Measurements from ENCODE around the gene OCA2. TPM values are rescaled to one million over a fixed set of nuclear protein-coding genes. Genes with fewer than 3 reads are reported as not detected.

Gene OCA2
- total and polyA plus RNA-seq, 12 donors, result 0.13 to 0.44 (median 0.23) TPM; not detected in 7

GRCh38 chr15:27835233-27835939 lies 263.7 kb downstream of the OCA2 start:
- H3K4me3 ChIP-seq, result no peak overlapping the region
- no peaks in the 10 kb centered on the region for H3K9me3 ChIP-seq (replicated peaks in 1 of 3)
- TF ChIP-seq POLR2A (IDR thresholded peaks at IDR 0.05) (no peak), CTCF (IDR thresholded peaks at IDR 0.05) (no peak)
- DNase-seq, result no peak
- no peaks in the 10 kb centered on the region for H3K27me3 ChIP-seq
- intact Hi-C loops (cut with DNase I), result no loop called here
- 78 to 89% (median 84%) methylated on average over 11 to 13 of the region's 13 CpGs for WGBS, 4 donors
- no peak overlapping the region for H3K27ac ChIP-seq
- no peaks in the 10 kb centered on the region for H3K4me1 ChIP-seq (replicated peaks in 1 of 2)
- no peaks in the 10 kb centered on the region for H3K36me3 ChIP-seq (replicated peaks in 1 of 2)

- Histone ChIP-seq H3K9me3 (replicated peaks in 1 of 3) (no peaks in the 10 kb centered on the region), H3K36me3 (replicated peaks in 1 of 2) (no peaks in the 10 kb centered on the region), H3K4me3 (no peak overlapping the region), H3K4me1 (replicated peaks in 1 of 2) (no peaks in the 10 kb centered on the region), H3K27ac (no peak overlapping the region), H3K27me3 (no peaks in the 10 kb centered on the region)
- TF ChIP-seq CTCF (IDR thresholded peaks at IDR 0.05), result no peak
- intact Hi-C loops (cut with DNase I), result no loop called here
- WGBS, 4 donors, result 73 to 89% (median 87%) methylated on average over 9 to 10 of the region's 10 CpGs
- DNase-seq, result no peak
Measured at GRCh38 chr15:27834684-27835083, 264.4 kb downstream of the OCA2 start.

- 50 to 83% (median 70%) methylated on average over 2 of the region's 2 CpGs for WGBS, 4 donors
- Histone ChIP-seq H3K4me1 (replicated peaks in 1 of 2) (no peaks in the 10 kb centered on the region), H3K9me3 (replicated peaks in 1 of 3) (no peaks in the 10 kb centered on the region), H3K27me3 (no peaks in the 10 kb centered on the region), H3K27ac (no peak overlapping the region), H3K4me3 (no peak overlapping the region), H3K36me3 (replicated peaks in 1 of 2) (no peaks in the 10 kb centered on the region)
- no peak for DNase-seq
- intact Hi-C loops (cut with DNase I), result no loop called here
- TF ChIP-seq POLR2A (IDR thresholded peaks at IDR 0.05) (no peak), CTCF (IDR thresholded peaks at IDR 0.05) (no peak)
Measured at GRCh38 chr15:27833974-27834373, 265.1 kb downstream of the OCA2 start.

DNA sequence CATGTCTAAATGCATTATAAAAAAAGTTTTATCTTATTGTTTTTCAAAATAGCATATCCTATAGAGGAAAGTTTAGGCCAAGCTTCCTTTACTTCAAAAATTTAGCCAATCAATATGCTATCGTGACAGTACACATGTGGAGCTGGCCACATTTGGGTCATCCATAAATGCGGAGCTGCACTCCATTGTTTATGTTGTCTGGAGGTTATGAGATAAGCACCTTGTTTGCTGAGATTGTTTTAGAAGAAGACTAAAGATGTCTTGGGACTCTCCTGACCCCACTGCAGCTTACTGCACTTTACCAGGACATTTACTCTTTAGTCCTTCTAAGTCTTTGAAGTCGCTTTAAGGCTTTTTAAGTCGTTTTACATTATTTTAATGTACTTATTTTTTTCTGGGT lies 265.9 kb downstream of the OCA2 start:
- 74 to 85% (median 81%) methylated on average over 4 of the region's 4 CpGs for WGBS, 4 donors
- H3K27me3 ChIP-seq, result no peaks in the 10 kb centered on the region
- no peak overlapping the region for H3K4me3 ChIP-seq
- H3K27ac ChIP-seq, result no peak overlapping the region
- intact Hi-C loops (cut with DNase I), result no loop called here
- no peak for DNase-seq
- no peaks in the 10 kb centered on the region for H3K4me1 ChIP-seq (replicated peaks in 1 of 2)
- no peaks in the 10 kb centered on the region for H3K9me3 ChIP-seq (replicated peaks in 1 of 3)
- no peak for TF ChIP-seq POLR2A (IDR thresholded peaks at IDR 0.05)
- TF ChIP-seq CTCF (IDR thresholded peaks at IDR 0.05), result no peak
- H3K36me3 ChIP-seq (replicated peaks in 1 of 2), result no peaks in the 10 kb centered on the region
